ENCODE measurements around the gene C10orf105. TPM values are rescaled to one million over a fixed set of nuclear protein-coding genes. Genes with fewer than 3 reads are reported as not detected.

C10orf105 gene
- total RNA-seq, 5 donors from 2014 or later (not counting 1 experiment from before 2014, with no cell fraction given): 0.15 to 0.45 (median 0.16) TPM

GRCh38 chr10:71735709-71736569 lies 16.4 kb upstream of the C10orf105 start:
- Histone ChIP-seq H3K27ac (ENCODE audit: low read length) (peak overlapping the region; percentile 93), H3K27me3 (replicated peaks in 1 of 2; ENCODE audit: control insufficient read depth in 2 of 2, extremely low read depth in 1 of 2, insufficient read depth in 2 of 2, low read length in 1 of 2) (no peaks in the 10 kb centered on the region), H3K9me3 (no peaks in the 10 kb centered on the region), H3K36me3 (ENCODE audit: control insufficient read depth in 2 of 2, extremely low read depth in 1 of 2, insufficient read depth in 1 of 2, low read length in 1 of 2) (no peaks in the 10 kb centered on the region), H3K4me1 (ENCODE audit: control insufficient read depth in 1 of 2, extremely low read depth in 1 of 2, insufficient read depth in 2 of 2, low read length in 2 of 2) (peaks cover 65 to 100% of the 10 kb centered on the region in 2 experiments), H3K4me3 (ENCODE audit: control insufficient read depth in 1 of 2, extremely low read depth in 1 of 2, low read length in 1 of 2) (peak overlapping the region; percentile 7 to 22)
- H3K4me3 Mint-ChIP-seq: peak overlapping the region; percentile 13 to 68 (median 36)
- WGBS (ENCODE audit: insufficient coverage): 3% methylated on average over 5 of the region's 16 CpGs
- ChIA-PET CTCF (interaction anchor here (0.6 to 1.4 kb wide), 4 partner anchors 10 to 499 kb away, joined by 3 to 4 read pairs (median 3); no protein-coding TSS in a partner anchor), POLR2A (no interaction called here)
- peak; percentile 43 to 81 (median 65) for DNase-seq
- H3K36me3 Mint-ChIP-seq: no peaks in the 10 kb centered on the region
- H3K4me1 Mint-ChIP-seq: peaks cover 95 to 99% (median 99%) of the 10 kb centered on the region in 3 donors
- no peaks in the 10 kb centered on the region for H3K27me3 Mint-ChIP-seq
- peak; percentile 85 to 92 (median 89) for ATAC-seq (replicated peaks in 1 of 4)
- H3K27ac Mint-ChIP-seq: peak overlapping the region; percentile 98 to 100
- H3K9me3 Mint-ChIP-seq: no peaks in the 10 kb centered on the region

GRCh38 chr10:71734797-71735196 lies 15.2 kb upstream of the C10orf105 start:
- H3K9me3 Mint-ChIP-seq: no peaks in the 10 kb centered on the region
- no peak for DNase-seq
- Histone ChIP-seq H3K36me3 (ENCODE audit: control insufficient read depth in 2 of 2, extremely low read depth in 1 of 2, insufficient read depth in 1 of 2, low read length in 1 of 2) (no peaks in the 10 kb centered on the region), H3K27ac (ENCODE audit: low read length) (peak overlapping the region; percentile 93), H3K9me3 (no peaks in the 10 kb centered on the region), H3K4me1 (ENCODE audit: control insufficient read depth in 1 of 2, extremely low read depth in 1 of 2, insufficient read depth in 2 of 2, low read length in 2 of 2) (peaks cover 55 to 100% of the 10 kb centered on the region in 2 experiments), H3K4me3 (ENCODE audit: control insufficient read depth in 1 of 2, extremely low read depth in 1 of 2, low read length in 1 of 2) (no peak overlapping the region), H3K27me3 (replicated peaks in 1 of 2; ENCODE audit: control insufficient read depth in 2 of 2, extremely low read depth in 1 of 2, insufficient read depth in 2 of 2, low read length in 1 of 2) (no peaks in the 10 kb centered on the region)
- no peaks in the 10 kb centered on the region for H3K36me3 Mint-ChIP-seq
- ChIA-PET CTCF (interaction anchor here in 1 of 2 donors (0.5 to 1.4 kb wide), 2 partner anchors 9 to 416 kb away, joined by 3 to 4 read pairs; partner anchors contain the start of gene SLC29A3), POLR2A (no interaction called here)
- 100% methylated on average over 1 of the region's 5 CpGs for WGBS (ENCODE audit: insufficient coverage)
- H3K27ac Mint-ChIP-seq: peak overlapping the region; percentile 98 to 100
- no peaks in the 10 kb centered on the region for H3K27me3 Mint-ChIP-seq
- H3K4me1 Mint-ChIP-seq: peaks cover 94 to 99% (median 97%) of the 10 kb centered on the region in 3 donors
- ATAC-seq (replicated peaks in 1 of 4): no peak
- H3K4me3 Mint-ChIP-seq: peak overlapping the region in 1 of 3 donors; percentile 68

- Histone ChIP-seq H3K36me3 (ENCODE audit: control insufficient read depth in 2 of 2, extremely low read depth in 1 of 2, insufficient read depth in 1 of 2, low read length in 1 of 2) (no peaks in the 10 kb centered on the region), H3K4me1 (ENCODE audit: control insufficient read depth in 1 of 2, extremely low read depth in 1 of 2, insufficient read depth in 2 of 2, low read length in 2 of 2) (peaks cover 66 to 99% of the 10 kb centered on the region in 2 experiments), H3K27me3 (replicated peaks in 1 of 2; ENCODE audit: control insufficient read depth in 2 of 2, extremely low read depth in 1 of 2, insufficient read depth in 2 of 2, low read length in 1 of 2) (no peaks in the 10 kb centered on the region), H3K4me3 (ENCODE audit: control insufficient read depth in 1 of 2, extremely low read depth in 1 of 2, low read length in 1 of 2) (no peak overlapping the region), H3K9me3 (no peaks in the 10 kb centered on the region), H3K27ac (ENCODE audit: low read length) (peak overlapping the region; percentile 22)
- peak overlapping the region in 1 of 3 donors; percentile 61 for H3K4me3 Mint-ChIP-seq
- WGBS (ENCODE audit: insufficient coverage): 77% methylated on average over 10 of the region's 12 CpGs
- no peaks in the 10 kb centered on the region for H3K27me3 Mint-ChIP-seq
- no peaks in the 10 kb centered on the region for H3K9me3 Mint-ChIP-seq
- peak overlapping the region; percentile 67 to 100 for H3K27ac Mint-ChIP-seq
- ChIA-PET POLR2A (no interaction called here), CTCF (interaction anchor here (0.5 to 1.0 kb wide), 2 partner anchors 41 to 1403 kb away, joined by 3 to 7 read pairs; partner anchors contain the start of gene VSIR (in 1 of the 2))
- peaks cover 95% of the 10 kb centered on the region in 3 donors for H3K4me1 Mint-ChIP-seq
- no peaks in the 10 kb centered on the region for H3K36me3 Mint-ChIP-seq
- ATAC-seq (replicated peaks in 1 of 4): no peak
- peak in 4 of 35 experiments; percentile 27 to 52 (median 35) for DNase-seq
Measured at GRCh38 chr10:71731791-71732190, 12.2 kb upstream of the C10orf105 start.

- no peak for ATAC-seq (replicated peaks in 1 of 4)
- ChIA-PET POLR2A (interaction anchor here in 1 of 2 donors (1.4 kb wide), 1 partner anchor 44 kb away, joined by 4 read pairs; the partner anchor contains the start of gene VSIR), CTCF (interaction anchor here in 1 of 2 donors (0.6 to 0.9 kb wide), 2 partner anchors 44 to 452 kb away, joined by 3 read pairs; partner anchors contain the start of gene VSIR)
- H3K4me3 Mint-ChIP-seq: peak overlapping the region in 1 of 3 donors; percentile 73
- Histone ChIP-seq H3K36me3 (ENCODE audit: control insufficient read depth in 2 of 2, extremely low read depth in 1 of 2, insufficient read depth in 1 of 2, low read length in 1 of 2) (no peaks in the 10 kb centered on the region), H3K4me1 (ENCODE audit: control insufficient read depth in 1 of 2, extremely low read depth in 1 of 2, insufficient read depth in 2 of 2, low read length in 2 of 2) (peaks cover 54 to 99% of the 10 kb centered on the region in 2 experiments), H3K9me3 (no peaks in the 10 kb centered on the region), H3K27me3 (replicated peaks in 1 of 2; ENCODE audit: control insufficient read depth in 2 of 2, extremely low read depth in 1 of 2, insufficient read depth in 2 of 2, low read length in 1 of 2) (no peaks in the 10 kb centered on the region), H3K4me3 (ENCODE audit: control insufficient read depth in 1 of 2, extremely low read depth in 1 of 2, low read length in 1 of 2) (no peak overlapping the region), H3K27ac (ENCODE audit: low read length) (peak overlapping the region; percentile 95)
- H3K9me3 Mint-ChIP-seq: no peaks in the 10 kb centered on the region
- H3K27me3 Mint-ChIP-seq: no peaks in the 10 kb centered on the region
- peak in 1 of 35 experiments; percentile 32 for DNase-seq
- H3K4me1 Mint-ChIP-seq: peaks cover 86 to 95% (median 95%) of the 10 kb centered on the region in 3 donors
- no peaks in the 10 kb centered on the region for H3K36me3 Mint-ChIP-seq
- H3K27ac Mint-ChIP-seq: peak overlapping the region; percentile 98
- WGBS (ENCODE audit: insufficient coverage): 85% methylated on average over 5 of the region's 10 CpGs
Measured at GRCh38 chr10:71729161-71729636, 9.6 kb upstream of the C10orf105 start.

- DNase-seq (peak; percentile 60 to 89 (median 75)), ATAC-seq (replicated peaks in 1 of 4) (peak; percentile 75 to 81 (median 78))
- peak overlapping the region; percentile 98 for H3K27ac Mint-ChIP-seq
- ChIA-PET POLR2A (interaction anchor here (1.1 to 1.4 kb wide), 3 partner anchors 21 to 47 kb away, joined by 3 to 4 read pairs (median 3); partner anchors contain the start of gene VSIR (in 1 of the 2)), CTCF (interaction anchor here in 1 of 2 donors (0.7 to 1.9 kb wide), 4 partner anchors 21 to 591 kb away, joined by 3 to 10 read pairs (median 4); partner anchors contain the start of gene VSIR)
- H3K4me1 Mint-ChIP-seq: peaks cover 74 to 94% (median 93%) of the 10 kb centered on the region in 3 donors
- H3K27ac ChIP-seq (ENCODE audit: low read length): peak overlapping the region; percentile 95
- H3K4me3 ChIP-seq (ENCODE audit: control insufficient read depth in 1 of 2, extremely low read depth in 1 of 2, low read length in 1 of 2): peak overlapping the region; percentile 2 to 16
- H3K4me1 ChIP-seq (ENCODE audit: control insufficient read depth in 1 of 2, extremely low read depth in 1 of 2, insufficient read depth in 2 of 2, low read length in 2 of 2): peaks cover 51 to 99% of the 10 kb centered on the region in 2 experiments
- H3K9me3 Mint-ChIP-seq: no peaks in the 10 kb centered on the region
- no peaks in the 10 kb centered on the region for H3K9me3 ChIP-seq
- no peaks in the 10 kb centered on the region for H3K27me3 Mint-ChIP-seq
- no peaks in the 10 kb centered on the region for H3K27me3 ChIP-seq (replicated peaks in 1 of 2; ENCODE audit: control insufficient read depth in 2 of 2, extremely low read depth in 1 of 2, insufficient read depth in 2 of 2, low read length in 1 of 2)
- H3K36me3 ChIP-seq (ENCODE audit: control insufficient read depth in 2 of 2, extremely low read depth in 1 of 2, insufficient read depth in 1 of 2, low read length in 1 of 2): no peaks in the 10 kb centered on the region
- peak overlapping the region; percentile 52 to 73 (median 57) for H3K4me3 Mint-ChIP-seq
- WGBS (ENCODE audit: insufficient coverage): 58% methylated on average over 4 of the region's 8 CpGs
- H3K36me3 Mint-ChIP-seq: no peaks in the 10 kb centered on the region
Measured at GRCh38 chr10:71727738-71728737, 8.5 kb upstream of the C10orf105 start.
